Activated CD4-positive, alpha-beta T cell treated with anti-CD3 and anti-CD28 coated beads, Interleukin-2, amount 50 U/mL, for 4 hours (primary cell): ENCODE measurements around the gene TCTN3.
"Not testable (repeated sequence)": the region's sequence is repeated elsewhere in the genome, so short reads cannot be mapped to it uniquely, and the experiment has no call there.

Source experiments
- DNase-seq, 2 experiments: peaks; one replicate each; pipeline ENCODE4 v3.0.0-alpha.2; 2020

TCTN3 gene

DNA sequence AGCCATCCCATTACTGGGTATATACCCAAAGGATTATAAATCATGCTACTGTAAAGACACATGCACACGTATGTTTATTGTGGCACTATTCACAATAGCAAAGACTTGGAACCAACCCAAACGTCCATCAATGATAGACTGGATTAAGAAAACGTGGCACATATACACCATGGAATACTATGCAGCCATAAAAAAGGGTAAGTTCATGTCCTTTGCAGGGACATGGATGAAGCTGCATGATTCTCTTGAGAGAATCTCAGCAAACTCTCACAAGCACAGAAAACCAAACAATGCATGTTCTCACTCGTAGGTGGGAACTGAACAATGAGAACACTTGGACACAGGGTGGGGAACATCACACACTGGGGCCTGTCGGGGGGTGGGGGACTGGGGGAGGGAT, 73.3 kb downstream of the TCTN3 start:
- DNase-seq, result not testable (repeated sequence)

DNA sequence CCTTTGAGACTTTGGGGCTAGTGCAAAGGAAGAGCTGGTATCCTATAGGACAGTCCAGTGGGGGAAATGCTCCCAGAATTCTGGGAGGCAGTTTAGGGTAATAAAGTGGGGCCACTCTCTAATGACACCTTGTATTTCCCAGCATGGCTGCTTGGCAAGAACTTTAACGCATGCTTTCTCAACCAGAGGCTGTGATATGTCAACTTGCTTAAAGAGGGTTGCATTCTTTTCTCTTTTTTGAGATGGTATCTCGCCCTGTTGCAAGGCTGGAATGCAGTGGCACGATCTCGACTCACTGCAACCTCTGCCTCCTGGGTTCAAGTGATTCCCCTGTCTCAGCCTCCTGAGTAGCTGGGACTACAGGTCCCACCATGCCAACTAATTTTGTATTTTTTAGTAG, 75.6 kb downstream of the TCTN3 start:
- DNase-seq, result no peak

DNA sequence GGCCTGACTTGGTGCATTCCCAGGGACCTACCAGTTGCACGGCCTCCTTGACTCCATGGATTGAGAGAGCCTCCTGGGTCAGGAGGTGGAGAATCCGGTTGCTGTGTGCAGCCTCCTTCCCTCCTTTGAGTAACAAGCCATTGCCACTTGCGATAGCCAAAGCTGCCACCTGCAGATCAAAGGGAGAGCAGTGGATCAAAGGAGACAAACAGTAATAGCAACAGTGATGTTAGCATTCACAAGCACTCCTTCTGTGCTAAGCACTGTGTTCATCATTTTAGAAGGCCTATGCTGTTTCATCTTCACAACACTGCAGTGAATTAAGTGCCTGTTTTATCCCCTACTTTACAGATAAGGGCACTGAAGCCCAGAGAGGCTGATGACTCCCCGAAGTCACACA, 77.3 kb downstream of the TCTN3 start:
- no peak for DNase-seq
